ENCODE data around the gene NLGN2.

Gene NLGN2

GRCh38 chr17:7463372-7463846 lies 55.8 kb downstream of the NLGN2 start:
- no peak for DNase-seq (ENCODE audit: low read depth in 2 of 2)

- no peak for DNase-seq (ENCODE audit: low read depth in 2 of 2)
Measured at GRCh38 chr17:7464081-7464480, 56.4 kb downstream of the NLGN2 start.

DNA sequence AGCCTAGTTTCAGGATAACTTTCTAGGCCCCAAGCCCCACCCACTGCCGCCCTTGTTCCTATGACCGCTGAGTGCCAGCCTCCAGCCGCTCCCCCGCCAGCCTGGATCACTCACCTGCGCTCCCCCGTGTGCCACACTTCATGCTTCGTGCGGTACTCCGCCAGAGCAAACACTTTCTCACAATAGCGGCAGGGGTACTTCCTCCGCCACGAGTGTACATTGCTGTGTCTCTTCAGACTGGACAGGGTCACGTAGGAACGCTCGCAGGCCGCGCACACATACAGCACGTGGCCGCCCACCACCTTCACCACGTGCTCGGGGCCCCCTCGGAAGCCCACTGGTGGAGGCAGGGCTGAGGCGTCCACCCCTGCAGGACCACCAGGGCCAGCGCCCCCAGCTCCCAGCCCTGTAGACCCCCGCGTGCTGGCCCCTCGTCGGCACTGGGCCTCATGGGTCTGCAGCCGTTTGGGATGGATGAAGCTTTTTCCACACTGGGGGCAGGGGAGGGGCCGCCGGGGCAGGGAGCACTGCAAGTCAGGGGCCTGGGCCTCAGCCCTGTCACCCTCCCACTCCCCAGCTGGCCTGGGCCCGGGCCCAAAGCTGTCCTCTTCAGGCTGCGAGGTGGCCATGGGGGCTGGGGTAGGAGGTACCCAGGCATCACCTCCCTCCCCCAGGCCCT lies 58.1 kb downstream of the NLGN2 start:
- DNase-seq (ENCODE audit: low read depth in 2 of 2), result no peak

DNA sequence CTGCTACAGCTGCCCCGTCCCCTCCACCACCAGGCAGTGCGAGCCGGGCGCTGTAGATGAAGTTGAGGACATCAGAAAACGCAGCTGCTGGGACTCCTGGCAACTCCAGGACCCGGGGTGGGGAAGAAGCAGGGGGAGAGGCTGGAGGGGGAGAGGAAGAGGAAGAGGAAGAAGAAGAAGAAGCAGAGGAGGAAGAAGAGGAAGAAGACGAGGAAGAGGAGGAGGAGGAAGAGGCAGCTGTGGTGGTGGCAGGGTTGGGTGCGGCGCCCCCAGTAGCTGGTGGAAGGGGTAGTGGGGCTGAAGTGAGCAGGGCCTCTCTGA lies 58.6 kb downstream of the NLGN2 start:
- DNase-seq (ENCODE audit: low read depth in 2 of 2), result no peak

DNA sequence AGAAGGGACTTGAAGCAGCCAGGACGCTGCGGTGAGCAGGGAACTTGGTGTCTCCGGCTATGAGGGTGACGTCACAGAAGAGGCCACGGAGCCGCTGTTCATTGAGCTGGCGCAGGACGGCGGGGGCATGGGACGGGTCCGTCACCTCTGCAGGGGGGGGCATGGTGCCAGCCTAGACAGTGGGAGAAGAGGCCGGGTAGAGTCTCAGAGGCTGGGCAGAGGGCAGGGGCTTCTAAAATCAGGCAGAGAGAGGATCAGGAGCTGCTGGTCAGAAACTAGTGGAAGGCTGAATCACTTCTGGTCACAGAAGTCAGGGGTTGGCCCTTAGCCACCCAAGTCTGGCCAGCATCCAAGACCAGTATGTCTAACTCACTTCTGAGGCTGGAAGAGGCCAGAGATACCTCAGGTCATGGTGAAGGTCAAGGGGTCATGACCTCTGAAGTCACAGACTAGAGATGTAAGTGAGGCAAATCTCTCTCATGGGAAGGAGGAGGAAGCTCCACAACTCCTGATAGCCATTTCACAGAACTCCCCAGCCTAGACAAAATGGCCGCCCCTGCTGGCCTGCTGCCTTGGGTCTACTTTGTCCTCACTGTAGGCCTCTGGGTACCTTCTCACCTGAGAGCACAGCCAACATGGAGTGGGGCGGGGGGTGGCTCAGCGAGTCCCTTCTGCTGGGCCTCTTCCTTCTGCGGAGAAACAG lies 59.1 kb downstream of the NLGN2 start:
- DNase-seq (ENCODE audit: low read depth in 2 of 2), result no peak

DNA sequence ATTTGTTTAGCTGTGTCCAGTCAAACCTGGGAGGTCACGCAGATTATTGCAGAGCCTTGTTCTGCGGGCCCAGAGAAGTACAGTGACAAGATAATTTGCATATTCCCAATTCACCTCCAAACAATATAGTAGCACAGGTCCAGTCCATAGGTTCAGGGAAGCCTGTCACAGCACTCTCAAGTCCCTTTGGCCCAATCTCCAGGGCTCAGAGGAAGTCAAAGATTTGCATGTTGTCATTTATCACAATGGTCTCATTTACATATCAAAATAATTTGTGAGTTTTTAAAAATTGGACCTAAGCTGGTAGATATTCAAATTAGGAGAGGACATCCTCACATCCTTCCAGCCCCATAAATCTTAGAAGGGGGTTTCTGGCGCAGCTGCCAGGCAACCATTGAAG lies 59.9 kb downstream of the NLGN2 start:
- no peak for DNase-seq (ENCODE audit: low read depth in 2 of 2)

GRCh38 chr17:7468290-7468689 lies 60.6 kb downstream of the NLGN2 start:
- DNase-seq (ENCODE audit: low read depth in 2 of 2), result no peak

- DNase-seq (ENCODE audit: low read depth in 2 of 2), result no peak
Measured at GRCh38 chr17:7468804-7469389, 61.3 kb downstream of the NLGN2 start.
